GM12878 (cell line): ENCODE measurements around the gene APLP1. TPM values are rescaled to one million over a fixed set of nuclear protein-coding genes. Genes with fewer than 3 reads are reported as not detected.

Source experiments
- ATAC-seq: fragments of 200-7000 bp; cut with Tn5 transposase; 3 replicates; pipeline ENCODE4 v1.9.1; 2020; ENCODE audit warnings: mild to moderate bottlenecking, moderate library complexity
- BruUV-seq: library from RNA; stranded (reverse); fragments of 400-500 nt; replicated peaks from 2 replicates; lab custom pipeline; 2021; lab: Mats Ljungman, UMichigan
- CTCF ChIA-PET: fragments of 300-600 bp; sonication (Branson Sonifier 250); formaldehyde crosslinking; extraction: SDS; loops from one replicate; lab custom pipeline; 2021; ENCODE audit warnings: inconsistent platforms; lab: Yijun Ruan, JAX
- POLR2A ChIA-PET: fragments of 350-600 bp; formaldehyde crosslinking; extraction: SDS; loops from one replicate; lab custom pipeline; 2021; ENCODE audit warnings: inconsistent platforms; lab: Charles Lee
- RAD21 ChIA-PET: fragments of 300-600 bp; sonication (Branson Sonifier 250); formaldehyde crosslinking; loops from one replicate; lab custom pipeline; 2023; ENCODE audit warnings: antibody characterized with exemption; ENCODE audit not compliant: unreplicated experiment; lab: Charles Lee
- SMC1A ChIA-PET: fragments of 300-600 bp; sonication (Branson Sonifier 250); formaldehyde crosslinking; loops from one replicate; lab custom pipeline; 2023; ENCODE audit not compliant: unreplicated experiment, uncharacterized antibody; lab: Charles Lee
- DNase-seq: peaks from one replicate; pipeline ENCODE4 v3.0.0-alpha.2; 2011; ENCODE audit warnings: low read depth, low spot score
- FAIRE-seq: peaks from 3 replicates; lab custom pipeline; 2011; peaks lifted over from hg19 to GRCh38; lab: Jason Lieb, UNC
- H2AFZ ChIP-seq: 2 replicates; pipeline ENCODE4 v1.6.0; 2011; ENCODE audit warnings: low read depth, low read length, control low read depth; ENCODE audit not compliant: control insufficient read depth
- H3K27ac ChIP-seq: 2 replicates; pipeline ENCODE4 v1.5.1; 2011; ENCODE audit warnings: control low read depth; ENCODE audit not compliant: control insufficient read depth, insufficient read depth
- H3K27me3 ChIP-seq, 2 experiments: replicated peaks in 1 of 2; 2 replicates each; pipeline versions ENCODE4 v1.6.0 to v1.6.1; 2011; ENCODE audit warnings: low read length in 1 of 2; ENCODE audit not compliant: control insufficient read depth in 2 of 2, insufficient read depth in 2 of 2
- H3K36me3 ChIP-seq, 2 experiments: 2 replicates each; pipeline ENCODE4 v1.5.1; 2011; ENCODE audit warnings: low read length in 1 of 2; ENCODE audit not compliant: control insufficient read depth in 2 of 2, insufficient read depth in 2 of 2
- H3K4me1 ChIP-seq: 2 replicates; pipeline ENCODE4 v1.6.1; 2011; ENCODE audit warnings: mild to moderate bottlenecking, low read length, moderate library complexity, mixed read lengths; ENCODE audit not compliant: control insufficient read depth, insufficient read depth
- H3K4me2 ChIP-seq: 2 replicates; pipeline ENCODE4 v1.6.0; 2011; ENCODE audit warnings: control low read depth; ENCODE audit not compliant: control insufficient read depth, insufficient read depth
- H3K4me3 ChIP-seq: fragments of 200-600 bp; sonication (generic); 2 replicates; pipeline ENCODE4 v1.5.1; 2016
- H3K79me2 ChIP-seq: 2 replicates; pipeline ENCODE4 v1.6.0; 2011; ENCODE audit warnings: low read length; ENCODE audit not compliant: control insufficient read depth, insufficient read depth
- H3K9ac ChIP-seq: 2 replicates; pipeline ENCODE4 v1.8.0; 2011; ENCODE audit warnings: low read length, control low read depth, mixed read lengths; ENCODE audit not compliant: control insufficient read depth, insufficient read depth
- H3K9me3 ChIP-seq: replicated peaks from 3 replicates; pipeline ENCODE4 v1.5.1; 2011; ENCODE audit warnings: mild to moderate bottlenecking, low read length; ENCODE audit not compliant: control insufficient read depth, insufficient read depth
- H4K20me1 ChIP-seq: 2 replicates; pipeline ENCODE4 v1.6.0; 2011; ENCODE audit not compliant: control insufficient read depth, insufficient read depth
- CHD2 ChIP-seq: IDR thresholded peaks from 2 replicates; pipeline ENCODE4 v1.6.1; 2011; ENCODE audit warnings: low read depth, low read length, improper control_type of control experiment, borderline replicate concordance
- E4F1 ChIP-seq: fragments of 450-650 bp; IDR thresholded peaks from 2 replicates; pipeline ENCODE4 v1.6.1; 2018; ENCODE audit warnings: borderline replicate concordance, mild to moderate bottlenecking; ENCODE audit not compliant: partially characterized antibody
- EP300 ChIP-seq, 2 experiments: fragments of 150-350 bp in 1 of 2; IDR thresholded peaks; 2 replicates each; pipeline ENCODE4 v1.6.1; 2011 to 2012; ENCODE audit warnings: low read depth in 2 of 2, low read length in 2 of 2, borderline replicate concordance in 1 of 2, improper control_type of control experiment in 1 of 2, inconsistent platforms in 1 of 2; ENCODE audit not compliant: control insufficient read depth in 1 of 2
- GABPA ChIP-seq: IDR thresholded peaks from 2 replicates; pipeline ENCODE4 v1.6.1; 2014; ENCODE audit warnings: antibody characterized with exemption, low read depth, mild to moderate bottlenecking, inconsistent platforms
- RB1 ChIP-seq: fragments of 450-650 bp; formaldehyde crosslinking; IDR thresholded peaks from 2 replicates; pipeline ENCODE4 v1.6.1; 2017; ENCODE audit warnings: mild to moderate bottlenecking, borderline replicate concordance
- SUZ12 ChIP-seq: fragments of 200-600 bp; sonication (generic); IDR thresholded peaks from one replicate; pipeline ENCODE4 v1.6.1; 2018; ENCODE audit warnings: antibody characterized with exemption, mild to moderate bottlenecking; ENCODE audit not compliant: unreplicated experiment
- WGBS: methylation state at CpG from one replicate; pipeline ENCODE4 v1.1.6; 2016; ENCODE audit warnings: low lambda C conversion rate; ENCODE audit not compliant: insufficient replicate concordance, insufficient coverage; ENCODE audit errors: missing lambda C conversion rate; 5-methylcytosine and 5-hydroxymethylcytosine counted together
- in situ Hi-C: fragments of 300-500 bp; cut with MboI; formaldehyde crosslinking; loops from 9 replicates; pipeline ENCODE4 v1.14.3; 2018; ENCODE audit warnings: mixed read lengths
- intact Hi-C: fragments of 100-400 bp; cut with micrococcal nuclease; formaldehyde crosslinking; loops from one replicate; pipeline ENCODE4 v1.14.2; 2022; ENCODE audit not compliant: unreplicated experiment
- polyA plus RNA-seq, 11 experiments: library from polyadenylated mRNA; depleted of rRNA in 4 of 11; unstranded in 6 of 11; stranded (reverse) in 5 of 11; fragments of >200 nt; fragmentation: Nextera tagmentation in 4 of 11; fragmentation: Illumina TruSeq in 1 of 11; extraction: Ambion mirVana in 4 of 11; extraction: Trizol in 1 of 11; gene quantifications; 1 replicate in 1 of 11; 2 replicates in 10 of 11; pipeline versions ENCODE4 v1.2.1 to v1.2.3, GENCODE V29; 2011 to 2016; ENCODE audit warnings: inconsistent platforms in 2 of 11, missing spikeins in 2 of 11, low read depth in 1 of 11
- total RNA-seq, 4 experiments: library from RNA; depleted of rRNA in 3 of 4; stranded (reverse); fragments of >200 nt in 3 of 4; fragmentation: Illumina TruSeq in 1 of 4; extraction: Trizol in 1 of 4; gene quantifications; 2 replicates each; pipeline versions ENCODE4 v1.2.1 to v1.2.3, GENCODE V29; 2013 to 2021
- TF ChIP-seq, protein P1 (sequence below): fragments of 450-650 bp; IDR thresholded peaks from 2 replicates; pipeline ENCODE4 v1.6.1; 2016; ENCODE audit warnings: mild to moderate bottlenecking

Gene APLP1
- total and polyA plus RNA-seq, 10 of the 15 experiments (the other 5 are each of a cell fraction or from before 2014, with no cell fraction given) = 0.07 to 2.2 (median 0.91) TPM; not detected in 1

- CTCF ChIA-PET = no interaction called here
- H3K9me3 ChIP-seq = no peaks in the 10 kb centered on the region
- intact Hi-C loops = no loop called here
- SMC1A ChIA-PET = no interaction called here
- H3K79me2 ChIP-seq = peaks cover 3% of the 10 kb centered on the region
- H3K27ac ChIP-seq = no peak overlapping the region
- in situ Hi-C loops = loop anchor here (10.0 kb wide), 1 partner anchor 573 kb away; no protein-coding TSS in a partner anchor
- H3K4me1 ChIP-seq = peaks cover 53% of the 10 kb centered on the region
- H3K9ac ChIP-seq = no peak overlapping the region
- 68% methylated on average over 12 of the region's 12 CpGs for WGBS
- FAIRE-seq (no peak), DNase-seq (no peak), ATAC-seq (no peak)
- RAD21 ChIA-PET = interaction anchor here (4.9 kb wide), 1 partner anchor 23 kb away, joined by 37 read pairs; no protein-coding TSS in a partner anchor
- POLR2A ChIA-PET = no interaction called here
- H4K20me1 ChIP-seq = no peaks in the 10 kb centered on the region
- H3K4me3 ChIP-seq = no peak overlapping the region
- no TSS peak for BruUV-seq
- no peak overlapping the region for H3K4me2 ChIP-seq
- TF ChIP-seq SUZ12 = no peak
- no peak for TF ChIP-seq E4F1
- TF ChIP-seq EP300 (IDR thresholded peaks at IDR 0.05; ENCODE audit: borderline replicate concordance in 1 of 2, control insufficient read depth in 1 of 2, low read depth in 2 of 2, low read length in 2 of 2) = no peak
- TF ChIP-seq GABPA = no peak
- TF ChIP-seq, protein P1, sequence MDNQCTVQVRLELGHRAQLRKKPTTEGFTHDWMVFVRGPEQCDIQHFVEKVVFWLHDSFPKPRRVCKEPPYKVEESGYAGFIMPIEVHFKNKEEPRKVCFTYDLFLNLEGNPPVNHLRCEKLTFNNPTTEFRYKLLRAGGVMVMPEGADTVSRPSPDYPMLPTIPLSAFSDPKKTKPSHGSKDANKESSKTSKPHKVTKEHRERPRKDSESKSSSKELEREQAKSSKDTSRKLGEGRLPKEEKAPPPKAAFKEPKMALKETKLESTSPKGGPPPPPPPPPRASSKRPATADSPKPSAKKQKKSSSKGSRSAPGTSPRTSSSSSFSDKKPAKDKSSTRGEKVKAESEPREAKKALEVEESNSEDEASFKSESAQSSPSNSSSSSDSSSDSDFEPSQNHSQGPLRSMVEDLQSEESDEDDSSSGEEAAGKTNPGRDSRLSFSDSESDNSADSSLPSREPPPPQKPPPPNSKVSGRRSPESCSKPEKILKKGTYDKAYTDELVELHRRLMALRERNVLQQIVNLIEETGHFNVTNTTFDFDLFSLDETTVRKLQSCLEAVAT = peak; percentile 33; the same call in 1 of the 2 replicates
- TF ChIP-seq RB1 = no peak
- TF ChIP-seq CHD2 = no peak
- TF ChIP-seq, all 136 proteins: peak for 1
- Histone ChIP-seq H2AFZ (no peak overlapping the region), H3K36me3 (no peaks in the 10 kb centered on the region), H3K27me3 (no peaks in the 10 kb centered on the region)
Observed at GRCh38 chr19:35907377-35907745, 39.0 kb downstream of the APLP1 start.
